HG02623 (cell line): Measurements from ENCODE around the gene TMEM239.

ENCODE experiments used
- ATAC-seq: cut with Tn5 transposase; IDR thresholded peaks from one replicate; pipeline ENCODE4 v1.9.1; 2021; ENCODE audit warnings: moderate library complexity; ENCODE audit not compliant: unreplicated experiment

TMEM239 gene

DNA sequence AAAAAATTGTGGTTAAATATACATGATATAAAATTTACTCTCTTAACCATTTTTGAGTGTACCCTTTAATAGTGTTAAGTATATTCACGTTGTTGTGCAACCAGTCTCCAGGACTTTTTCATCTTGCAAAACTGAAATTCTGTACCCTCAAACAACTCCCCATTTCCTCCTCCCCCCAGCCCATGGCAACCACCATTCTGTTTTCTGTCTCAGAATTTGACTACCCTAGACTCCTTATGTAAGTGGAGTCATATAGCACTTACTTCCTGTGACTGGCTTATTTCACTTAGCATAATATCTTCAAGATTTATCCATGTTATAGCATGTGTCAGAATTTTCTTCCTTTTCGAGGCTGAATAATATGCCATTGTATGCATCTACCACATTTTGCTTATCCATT lies 29.4 kb downstream of the TMEM239 start:
- no peak for ATAC-seq

DNA sequence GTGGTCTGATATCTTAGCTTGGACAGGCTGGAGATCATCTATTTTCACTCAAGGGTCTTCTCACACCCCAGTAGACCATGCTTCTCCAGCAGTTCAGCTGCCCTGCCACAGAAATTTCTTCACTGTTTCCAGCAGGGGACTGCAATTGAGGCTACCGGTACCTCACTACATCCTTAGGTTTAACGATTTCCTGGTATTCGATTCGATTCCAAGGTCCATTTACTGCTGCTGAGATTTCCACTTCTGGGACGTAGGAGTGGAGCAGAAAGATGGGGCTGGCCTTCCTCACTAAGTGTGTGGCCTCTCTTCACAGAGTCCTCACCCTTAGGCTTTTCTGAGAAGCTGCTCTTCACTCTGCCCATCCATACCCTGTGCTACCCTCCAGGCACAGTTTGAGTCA lies 30.5 kb downstream of the TMEM239 start:
- no peak for ATAC-seq

DNA sequence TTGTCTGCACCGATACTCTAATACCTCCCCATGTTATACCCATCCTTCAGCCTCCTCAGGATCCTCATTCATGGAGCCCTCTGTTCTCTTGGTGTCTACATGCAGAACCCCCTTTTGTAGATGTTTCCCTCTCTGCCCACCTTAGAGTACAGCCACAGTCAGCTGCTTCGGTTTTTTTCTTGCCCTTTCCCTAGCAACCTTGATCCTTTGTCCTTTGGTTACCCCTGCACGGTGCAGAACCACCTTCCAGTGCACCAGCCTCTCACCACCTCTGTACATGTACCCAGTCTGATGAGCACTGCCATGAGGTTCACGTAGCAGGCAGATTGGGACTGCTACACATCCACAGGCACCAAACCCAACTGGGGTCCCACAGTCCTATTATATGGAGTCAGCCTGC lies 31.6 kb downstream of the TMEM239 start:
- no peak for ATAC-seq

DNA sequence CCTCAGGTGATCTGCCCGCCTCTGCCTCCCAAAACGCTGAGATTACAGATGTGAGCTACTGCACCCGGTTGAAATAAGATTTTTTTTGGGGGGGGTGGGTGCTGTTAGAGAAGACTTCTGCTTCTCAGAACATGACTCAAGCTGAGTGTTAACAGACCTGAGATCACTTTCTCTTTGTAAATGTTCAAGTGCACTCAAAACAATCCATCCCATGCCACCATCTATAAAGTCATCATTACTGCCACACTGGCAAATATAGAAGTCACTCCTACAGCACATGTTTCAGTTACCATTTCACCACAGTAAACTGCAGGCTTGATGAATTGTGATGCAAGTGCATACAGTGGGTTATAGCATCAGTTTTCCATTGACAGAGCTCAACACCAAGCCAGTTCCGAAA lies 33.4 kb downstream of the TMEM239 start:
- no peak for ATAC-seq

DNA sequence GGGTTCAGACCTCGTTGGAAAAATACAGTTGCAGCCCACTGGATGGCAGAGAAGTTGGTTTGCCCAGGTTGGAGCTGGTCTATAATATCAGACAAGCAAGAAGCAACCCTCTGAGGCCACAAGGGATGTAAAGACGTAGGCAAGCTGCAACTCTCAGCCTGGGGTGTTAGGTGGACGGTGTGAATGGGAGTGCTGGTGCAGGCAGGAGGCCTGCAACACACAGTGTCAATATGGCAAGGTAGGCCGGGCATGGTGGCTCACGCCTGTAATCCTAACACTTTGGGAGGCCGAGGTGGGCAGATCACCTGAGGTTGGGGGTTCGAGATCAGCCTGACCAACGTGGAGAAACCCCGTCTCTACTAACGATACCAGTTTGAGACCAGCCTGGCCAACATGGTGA lies 34.9 kb downstream of the TMEM239 start:
- ATAC-seq = no peak

DNA sequence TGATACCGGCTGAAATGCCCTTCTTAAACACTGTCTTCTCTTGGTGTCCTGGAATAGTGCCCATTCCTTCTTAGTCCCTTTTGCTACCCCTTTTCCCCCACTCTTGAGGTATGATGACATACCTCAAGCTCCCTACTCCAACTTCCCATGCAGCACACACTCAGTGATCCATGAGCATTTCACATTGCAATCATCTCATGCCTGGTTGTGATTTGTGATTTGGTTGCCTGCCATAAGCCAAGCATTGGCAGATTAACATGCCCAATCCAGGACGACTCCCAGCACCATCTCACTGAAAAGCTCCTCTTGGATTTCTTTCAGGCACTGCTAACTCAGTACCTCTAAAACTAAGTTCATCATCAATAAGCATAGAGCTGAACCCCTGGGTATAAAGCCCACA lies 42.4 kb downstream of the TMEM239 start:
- ATAC-seq = no peak

DNA sequence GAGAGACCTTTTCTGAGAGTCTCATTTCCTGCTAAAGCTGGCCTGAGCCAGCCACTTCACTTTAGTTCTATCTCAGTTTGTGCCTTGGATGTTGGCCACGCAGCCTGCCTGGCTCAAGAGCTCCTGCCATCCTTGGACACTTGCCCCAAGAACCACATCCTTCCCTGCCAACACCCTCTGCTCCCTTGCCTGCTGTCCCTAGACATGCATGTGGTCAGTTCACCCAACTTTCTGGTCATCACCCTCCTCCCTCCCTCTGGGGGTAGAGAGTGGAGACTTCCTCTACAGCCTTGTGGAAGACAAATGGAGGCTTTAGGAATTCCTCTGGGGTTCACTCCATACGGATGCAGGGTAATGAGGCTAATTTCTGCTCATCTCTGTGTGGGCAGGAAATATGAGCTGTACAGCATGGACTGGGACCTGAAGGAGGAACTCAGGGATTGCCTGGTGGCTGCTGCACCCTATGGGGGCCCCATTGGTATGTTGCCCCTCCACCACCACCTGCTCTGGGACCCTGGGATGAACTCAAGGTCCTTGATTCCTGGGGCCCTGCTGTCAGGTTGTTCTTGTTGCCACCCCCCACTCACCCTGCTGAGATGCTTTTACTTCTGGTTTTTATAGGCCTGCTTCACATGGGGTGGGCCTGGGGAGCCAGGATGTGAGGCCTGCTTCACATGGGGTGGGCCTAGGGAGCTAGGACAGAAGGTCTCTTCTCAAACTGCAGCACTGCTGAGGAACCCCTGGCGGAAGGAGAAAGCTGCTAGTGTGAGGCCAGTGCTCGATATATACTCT lies 43.4 kb downstream of the TMEM239 start:
- ATAC-seq = no peak

DNA sequence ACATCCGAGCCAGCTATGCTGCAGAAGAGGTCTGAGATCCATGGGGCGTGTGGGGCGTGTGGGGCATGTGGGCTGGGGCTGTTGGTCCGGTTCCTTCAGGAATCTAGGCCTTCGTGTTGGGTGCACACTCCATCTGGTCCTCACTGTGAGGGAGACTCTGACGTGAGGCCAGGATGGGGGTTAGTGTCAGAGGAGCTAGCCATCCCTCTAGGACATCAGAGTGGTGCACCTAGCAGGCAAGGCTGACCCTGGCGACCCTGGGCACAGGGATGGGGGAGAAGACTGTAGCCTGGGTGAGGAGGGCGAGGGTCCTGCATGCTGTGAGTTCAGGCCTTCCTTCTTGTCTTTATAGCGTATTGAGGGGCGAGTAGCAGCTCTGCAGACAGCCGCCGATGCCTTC lies 48.5 kb downstream of the TMEM239 start:
- no peak for ATAC-seq

DNA sequence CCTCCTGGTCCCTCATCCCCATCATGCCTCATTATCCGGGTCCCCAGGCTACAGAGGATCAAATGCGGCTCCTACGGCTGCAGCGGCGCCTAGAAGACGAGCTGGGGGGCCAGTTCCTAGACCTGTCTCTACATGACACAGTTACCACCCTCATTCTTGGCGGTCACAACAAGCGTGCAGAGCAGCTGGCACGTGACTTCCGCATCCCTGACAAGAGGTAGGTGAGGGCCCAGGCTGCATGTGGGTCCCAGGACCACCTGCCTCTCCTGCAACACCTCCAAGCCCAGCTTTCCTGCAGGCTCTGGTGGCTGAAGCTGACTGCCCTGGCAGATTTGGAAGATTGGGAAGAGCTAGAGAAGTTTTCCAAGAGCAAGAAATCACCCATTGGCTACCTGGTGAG lies 48.9 kb downstream of the TMEM239 start:
- no peak for ATAC-seq

DNA sequence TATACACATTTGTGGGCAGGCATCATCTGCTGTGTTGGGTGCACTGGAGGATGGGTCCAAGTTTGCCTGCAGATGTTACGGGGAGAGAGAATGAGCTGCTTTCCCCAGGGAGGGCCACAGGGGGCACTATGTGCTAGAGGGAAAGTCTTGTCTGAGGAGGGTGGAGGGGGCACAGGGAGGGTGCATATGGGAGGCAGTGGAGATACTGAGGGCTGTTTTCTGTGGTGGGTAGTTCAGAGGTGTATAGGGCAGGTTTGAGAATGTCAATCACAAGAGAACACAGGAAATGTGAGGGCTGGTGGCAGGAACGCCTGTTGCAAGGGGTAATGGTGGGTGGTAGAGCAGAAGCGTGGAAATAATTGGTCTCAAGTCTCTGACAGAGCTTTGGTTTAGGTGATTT lies 49.5 kb downstream of the TMEM239 start:
- no peak for ATAC-seq

DNA sequence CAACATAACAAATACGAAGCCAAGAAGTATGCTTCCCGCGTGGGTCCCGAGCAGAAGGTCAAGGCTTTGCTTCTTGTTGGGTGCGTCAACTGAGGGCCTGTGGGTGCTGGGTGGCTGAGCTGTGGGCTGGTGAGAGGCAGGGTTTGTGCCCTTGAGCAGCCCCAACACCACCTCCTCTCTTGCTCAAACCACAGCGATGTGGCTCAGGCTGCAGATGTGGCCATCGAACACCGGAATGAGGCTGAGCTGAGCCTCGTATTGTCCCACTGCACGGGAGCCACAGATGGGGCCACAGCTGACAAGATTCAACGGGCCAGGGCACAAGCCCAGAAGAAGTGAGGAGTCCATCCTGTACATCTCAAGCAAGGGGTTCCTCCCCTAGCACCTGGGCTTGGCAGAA lies 50.1 kb downstream of the TMEM239 start:
- no peak for ATAC-seq

DNA sequence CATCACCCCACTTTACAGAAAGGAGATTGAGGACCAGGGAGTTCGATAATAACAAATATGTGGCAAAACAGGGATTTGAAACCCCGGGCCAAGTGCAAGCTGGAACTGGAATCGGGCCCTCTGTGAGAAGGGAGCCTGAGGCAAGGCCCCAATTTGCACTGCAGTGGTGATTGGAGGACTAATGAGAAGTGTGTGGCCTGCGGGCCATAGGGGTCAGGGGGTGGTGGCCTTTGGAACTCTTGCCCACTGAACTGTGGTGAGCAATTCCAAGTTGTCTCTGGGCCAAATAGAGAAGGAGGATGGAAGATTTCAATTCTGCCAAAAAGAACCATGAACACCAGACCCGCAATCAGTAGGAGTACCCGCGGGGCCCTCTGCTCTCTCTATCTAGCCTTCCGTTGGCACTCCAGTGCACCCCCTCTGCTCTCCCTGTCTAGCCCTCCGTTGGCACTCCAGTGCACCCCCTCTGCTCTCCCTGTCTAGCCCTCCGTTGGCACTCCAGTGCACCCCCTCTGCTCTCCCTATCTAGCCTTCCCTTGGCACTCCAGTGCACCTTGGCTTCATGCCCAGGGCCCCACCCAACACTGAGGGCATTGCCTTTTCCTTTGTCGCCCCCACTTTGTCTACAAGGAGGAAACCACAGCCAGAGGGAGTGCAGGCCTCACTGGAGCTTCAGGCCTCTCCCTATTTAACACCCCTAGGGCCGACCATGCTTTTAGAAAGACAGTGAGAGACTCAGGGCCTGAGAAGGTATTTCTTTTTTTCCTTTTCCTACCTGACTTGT lies 51.1 kb downstream of the TMEM239 start:
- ATAC-seq = no peak
